ENCODE data around the gene SARDH.
"Not testable (repeated sequence)": the region's sequence is repeated elsewhere in the genome, so short reads cannot be mapped to it uniquely, and the experiment has no call there.

The SARDH gene

GRCh38 chr9:133775951-133776905 lies 38.1 kb upstream of the SARDH start:
- DNase-seq (ENCODE audit: low read depth in 2 of 2), result no peak

- DNase-seq (ENCODE audit: low read depth in 2 of 2), result no peak
These were observed 37.1 kb upstream of the SARDH start for GRCh38 chr9:133775291-133775690.

DNA sequence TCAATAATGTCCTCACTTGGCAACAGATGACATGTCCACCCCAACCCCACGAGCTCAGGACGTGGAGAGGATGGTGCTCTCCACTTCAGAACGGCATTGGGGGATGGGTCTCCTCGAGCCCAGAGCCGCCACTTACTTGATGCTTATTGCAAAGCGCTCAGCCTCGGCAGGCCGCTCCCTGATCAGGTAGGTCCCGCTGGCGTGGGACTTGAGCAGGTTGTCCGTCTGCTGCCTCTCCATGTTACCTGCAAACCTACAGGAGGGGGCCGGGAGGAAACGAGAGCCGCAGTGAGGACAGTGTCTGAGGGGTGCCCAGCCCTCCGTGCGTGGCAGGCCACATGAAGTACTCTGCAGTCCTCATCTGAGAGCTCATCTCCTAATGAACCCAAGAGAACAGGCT lies 36.6 kb upstream of the SARDH start:
- no peak for DNase-seq (ENCODE audit: low read depth in 2 of 2)

DNA sequence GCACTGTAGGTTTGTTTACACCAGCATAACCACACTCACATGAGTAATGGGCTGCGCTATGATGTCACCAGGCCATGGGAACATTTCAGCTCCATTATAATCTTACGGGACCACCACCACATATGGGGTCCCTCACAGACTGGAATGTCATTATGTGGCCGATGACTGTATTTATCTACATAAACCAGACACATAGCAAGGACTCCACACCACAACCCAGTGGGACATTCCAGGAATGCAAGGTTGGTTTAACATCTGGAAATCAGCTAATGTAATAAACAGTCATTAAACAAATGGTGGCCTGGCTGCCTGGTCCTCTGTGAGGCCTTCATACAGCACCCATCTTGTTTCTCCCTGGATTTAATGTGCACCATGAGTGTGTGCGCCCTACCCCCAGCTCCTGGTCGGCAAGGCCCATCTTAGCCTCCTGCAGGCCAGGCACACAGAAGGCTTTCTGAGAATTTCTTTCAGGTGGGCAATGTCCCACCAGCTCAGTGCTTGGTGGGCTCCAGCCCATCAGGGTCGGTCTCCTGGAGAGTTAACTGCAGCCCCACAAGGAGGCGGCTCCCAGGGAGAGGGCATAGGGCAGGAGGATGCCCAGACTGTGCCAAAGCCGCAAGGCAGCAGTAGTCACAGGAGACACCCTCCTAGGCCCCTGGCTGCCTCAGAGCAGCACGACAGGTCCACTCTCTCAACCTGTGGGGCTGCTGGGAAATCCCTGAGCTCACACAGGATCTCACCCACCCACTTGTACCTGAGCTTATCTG lies 35.9 kb upstream of the SARDH start:
- DNase-seq (ENCODE audit: low read depth in 2 of 2), result no peak

GRCh38 chr9:133772581-133772980 lies 34.4 kb upstream of the SARDH start:
- no peak for DNase-seq (ENCODE audit: low read depth in 2 of 2)

DNA sequence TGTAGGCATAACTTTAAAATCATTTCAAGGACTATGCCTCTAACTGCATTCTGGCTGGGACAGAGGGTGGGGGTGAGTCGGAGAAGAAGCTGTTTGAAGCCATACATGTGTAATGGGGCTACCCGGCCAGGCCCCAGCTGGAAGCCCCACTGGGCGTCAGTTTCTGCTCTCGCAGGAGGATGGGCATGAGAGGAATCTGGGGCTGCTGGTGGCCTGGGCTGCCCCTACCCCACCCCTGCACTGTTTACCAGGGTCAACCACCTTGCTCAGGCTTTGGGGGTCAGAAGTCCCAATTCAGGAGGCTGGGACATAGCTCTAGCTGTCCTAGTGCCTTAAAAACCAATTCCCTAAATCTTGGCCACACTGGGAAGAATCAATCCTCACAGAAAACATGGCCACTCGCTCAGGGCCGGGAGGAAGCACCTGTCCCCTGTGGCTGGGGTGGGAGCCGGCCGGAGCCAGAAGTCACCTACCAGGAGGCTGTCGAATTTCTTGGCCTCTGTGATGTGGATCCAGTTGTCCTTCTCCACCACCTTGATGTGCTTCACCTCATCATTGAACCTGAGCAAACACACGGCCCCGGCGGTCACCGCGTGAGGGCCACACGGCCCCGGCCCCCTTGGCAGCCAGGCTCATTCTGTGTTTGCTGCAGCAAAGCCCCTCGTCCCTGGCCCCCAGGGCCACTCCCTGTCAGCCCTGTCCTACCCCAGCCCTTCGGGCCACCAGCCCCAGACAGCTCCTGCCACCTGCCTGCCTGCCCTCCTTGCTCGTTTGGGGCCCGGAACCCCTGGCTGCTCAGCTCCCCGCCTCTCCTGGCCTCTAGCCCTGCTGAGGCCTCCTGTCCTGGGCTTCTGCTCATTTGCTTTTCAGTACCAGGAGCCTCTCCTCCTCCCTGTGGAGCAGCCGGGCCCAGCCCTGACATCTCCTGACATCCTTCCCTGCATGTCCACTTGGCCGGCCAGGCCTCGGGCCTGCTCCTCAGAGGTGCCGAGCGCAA lies 33.6 kb upstream of the SARDH start:
- DNase-seq (ENCODE audit: low read depth in 2 of 2), result no peak

GRCh38 chr9:133770076-133770777 lies 32.1 kb upstream of the SARDH start:
- DNase-seq (ENCODE audit: low read depth in 2 of 2), result no peak

DNA sequence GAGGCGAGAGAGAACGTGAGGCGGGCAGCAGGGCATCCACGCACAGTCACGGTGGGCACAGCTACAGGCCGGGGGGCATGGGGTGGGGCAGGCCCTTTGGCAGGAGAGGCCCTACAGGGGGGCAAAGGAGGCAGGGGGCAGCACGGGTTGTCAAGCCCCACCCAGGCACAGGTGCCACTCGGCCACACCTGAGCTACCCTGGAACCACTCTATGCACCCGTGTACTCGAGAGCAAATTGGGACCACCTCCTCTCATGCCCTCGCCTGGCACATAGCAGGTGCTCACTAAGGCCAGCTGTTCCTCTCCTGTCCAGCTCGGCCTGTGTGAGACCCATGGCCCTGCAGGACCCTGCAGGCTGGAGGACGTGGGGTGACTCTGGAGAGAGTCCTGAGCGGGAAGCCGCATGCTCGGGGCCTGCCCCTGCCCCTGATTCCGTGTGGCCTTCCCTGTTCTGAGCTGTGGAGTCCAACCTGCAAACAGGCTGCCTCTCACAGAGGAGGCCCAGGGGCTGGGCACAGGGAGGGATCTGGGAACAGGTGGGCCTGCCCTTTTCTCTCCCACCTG lies 31.4 kb upstream of the SARDH start:
- no peak for DNase-seq (ENCODE audit: low read depth in 2 of 2)

DNA sequence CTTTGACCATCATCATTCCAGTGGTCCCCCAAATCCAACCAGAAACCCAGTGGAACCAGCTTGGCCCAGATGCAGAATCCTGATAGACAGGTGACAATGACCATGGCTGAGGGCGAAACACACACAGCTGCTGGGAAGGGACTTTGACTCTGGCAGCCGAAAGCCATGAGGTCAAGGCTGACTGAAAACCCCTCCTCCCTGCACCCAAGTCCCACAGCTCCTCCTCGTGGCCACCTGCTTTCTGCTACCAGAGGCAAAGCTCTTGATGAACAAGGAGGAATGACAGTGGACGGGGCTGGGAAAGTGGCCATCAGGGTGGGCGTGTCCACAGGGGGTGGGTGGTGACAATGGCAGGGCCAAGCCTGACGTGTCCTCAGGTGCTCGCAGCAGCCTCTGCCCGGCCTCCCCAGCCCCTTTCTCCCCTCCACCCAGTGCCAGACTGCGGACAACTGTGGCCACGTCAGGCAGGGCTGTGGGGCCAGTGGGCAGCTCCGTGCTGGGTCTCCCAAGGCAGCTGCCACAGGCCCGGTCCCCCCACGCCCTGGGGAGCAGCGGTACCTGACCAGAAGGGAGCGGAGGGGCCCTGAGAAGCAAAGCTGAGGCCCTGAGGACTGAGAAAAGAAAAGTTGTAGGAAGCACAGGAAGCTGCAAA lies 30.8 kb upstream of the SARDH start:
- no peak for DNase-seq (ENCODE audit: low read depth in 2 of 2)

GRCh38 chr9:133768371-133768858 lies 30.3 kb upstream of the SARDH start:
- DNase-seq (ENCODE audit: low read depth in 2 of 2), result no peak

DNA sequence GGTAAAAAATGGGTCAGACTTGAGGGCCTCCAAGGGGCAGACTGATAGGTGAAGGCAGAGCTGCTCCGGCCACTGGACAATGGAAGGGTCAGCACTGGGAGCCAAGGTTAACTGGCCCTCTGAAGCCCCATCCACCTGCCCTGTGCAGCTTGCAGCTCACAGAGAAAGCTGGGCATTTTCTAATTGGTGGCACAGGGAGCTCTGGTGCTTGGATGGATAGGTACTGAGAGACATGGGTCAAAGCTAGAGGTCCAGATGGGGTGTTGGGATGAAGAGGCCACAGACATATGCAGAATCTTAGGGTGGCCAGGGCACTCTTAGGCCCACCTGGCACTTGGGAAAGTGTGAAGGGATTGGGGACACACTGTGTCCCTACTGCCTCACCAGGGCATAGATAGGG lies 29.5 kb upstream of the SARDH start:
- no peak for DNase-seq (ENCODE audit: low read depth in 2 of 2)

DNA sequence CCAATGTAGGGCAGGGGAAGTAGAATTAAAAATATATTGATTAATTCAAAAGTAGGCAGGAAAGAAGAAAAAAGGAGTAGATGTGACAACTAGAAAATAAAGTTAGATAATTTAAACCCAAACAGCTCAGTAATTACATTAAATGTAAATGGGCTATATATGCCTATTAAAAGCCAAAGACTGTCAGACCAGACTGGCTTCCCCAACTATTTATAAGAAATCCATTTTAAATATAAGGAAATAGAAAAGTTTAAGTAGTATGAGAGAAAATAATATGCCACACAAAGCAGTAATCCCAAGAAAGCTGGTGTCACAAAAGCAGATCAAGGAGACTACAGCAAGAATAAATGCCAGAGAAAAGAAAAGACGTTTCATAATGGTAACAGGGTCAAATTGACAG lies 28.9 kb upstream of the SARDH start:
- no peak for DNase-seq (ENCODE audit: low read depth in 2 of 2)

DNA sequence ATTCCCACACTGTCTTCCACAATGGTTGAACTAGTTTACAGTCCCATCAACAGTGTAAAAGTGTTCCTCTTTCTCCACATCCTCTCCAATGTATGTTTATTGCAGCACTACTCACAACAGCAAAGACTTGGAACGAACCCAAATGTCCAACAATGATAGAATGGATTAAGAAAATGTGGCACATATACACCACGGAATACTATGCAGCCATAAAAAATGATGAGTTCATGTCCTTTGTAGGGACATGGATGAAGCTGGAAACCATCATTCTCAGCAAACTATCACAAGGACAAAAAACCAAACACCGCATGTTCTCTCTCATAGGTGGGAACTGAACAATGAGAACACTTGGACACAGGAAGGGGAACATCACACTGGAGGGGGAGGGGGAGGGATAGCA lies 28.1 kb upstream of the SARDH start:
- not testable (repeated sequence) for DNase-seq (ENCODE audit: low read depth in 2 of 2)

DNA sequence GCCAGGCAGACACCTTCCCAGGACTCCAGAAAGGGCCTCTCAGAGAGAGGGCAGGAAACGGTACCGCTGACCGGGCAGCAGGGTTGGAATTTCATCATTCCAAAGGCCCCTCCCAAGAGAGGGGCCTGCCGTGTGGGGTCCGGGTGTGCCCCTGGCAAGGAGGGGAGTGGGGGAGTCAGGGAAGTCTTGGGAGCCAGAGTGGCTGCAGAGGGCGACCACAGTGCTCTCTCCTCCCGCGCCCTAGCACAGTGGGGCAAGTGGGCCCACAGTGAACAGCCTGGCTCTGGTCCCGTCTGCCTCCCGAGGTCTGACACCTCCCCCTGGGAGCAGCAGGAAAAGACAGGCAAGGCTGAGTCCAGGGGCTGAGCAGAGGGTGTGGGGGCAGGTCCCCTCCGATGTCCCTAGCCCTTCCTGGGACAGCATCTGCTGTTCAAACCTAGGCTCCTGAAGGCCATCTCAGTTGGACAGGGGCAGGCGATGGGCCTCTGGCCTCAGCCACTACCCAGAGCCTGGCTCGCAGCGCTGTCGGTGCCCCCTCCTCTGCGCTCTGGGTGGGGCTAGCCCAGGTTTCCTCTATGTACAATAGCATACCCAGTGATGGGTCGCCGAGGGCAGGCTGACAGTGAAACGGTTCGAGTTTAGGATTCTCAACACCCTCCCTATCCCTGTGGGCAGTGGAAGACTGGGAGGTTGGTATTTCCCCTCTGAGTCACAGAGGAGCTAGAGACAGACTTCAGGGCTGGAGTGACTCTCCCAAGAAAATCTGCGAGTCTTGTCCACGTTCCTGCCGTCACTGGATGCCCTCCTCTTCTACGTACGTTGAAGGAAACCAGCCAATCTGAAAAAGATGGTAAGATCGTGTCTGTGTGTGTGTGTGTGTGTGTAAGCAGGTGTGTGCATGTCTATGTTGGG lies 25.4 kb upstream of the SARDH start:
- DNase-seq (ENCODE audit: low read depth in 2 of 2), result no peak

GRCh38 chr9:133762488-133763271 lies 24.5 kb upstream of the SARDH start:
- no peak for DNase-seq (ENCODE audit: low read depth in 2 of 2)

- no peak for DNase-seq (ENCODE audit: low read depth in 2 of 2)
These were observed 23.6 kb upstream of the SARDH start for GRCh38 chr9:133761641-133762248.

- no peak for DNase-seq (ENCODE audit: low read depth in 2 of 2)
These were observed 22.6 kb upstream of the SARDH start for GRCh38 chr9:133760713-133761290.
